SK-N-SH (cell line): ENCODE results near the gene GHDC. TPM values are rescaled to one million over a fixed set of nuclear protein-coding genes. Genes with fewer than 3 reads are reported as not detected.

Experiments
- CTCF ChIA-PET: fragments of 300-600, 350-600 bp; formaldehyde crosslinking; extraction: SDS; loops from one replicate; lab custom pipeline; 2021; lab: Yijun Ruan, JAX
- POLR2A ChIA-PET: fragments of 350-600 bp; sonication (Branson Sonifier 250); formaldehyde crosslinking; extraction: SDS; loops from one replicate; lab custom pipeline; 2020; ENCODE audit warnings: antibody characterized with exemption, inconsistent platforms; lab: Yijun Ruan, JAX
- DNase-seq: peaks from one replicate; pipeline ENCODE4 v3.0.0; 2012
- H2AFZ ChIP-seq: fragments of 200-600 bp; sonication (generic); 2 replicates; pipeline ENCODE4 v1.8.1; 2016; ENCODE audit warnings: antibody characterized with exemption, mild to moderate bottlenecking, low read depth
- H3F3A ChIP-seq: fragments of 200-600 bp; sonication (generic); replicated peaks from 2 replicates; pipeline ENCODE3; 2016; ENCODE audit warnings: antibody characterized with exemption, mild to moderate bottlenecking; ENCODE audit not compliant: insufficient read depth
- H3K27ac ChIP-seq, 2 experiments: fragments of 200-500 bp in 1 of 2; fragments of 200-600 bp in 1 of 2; sonication (Bioruptor generic) in 1 of 2; sonication (generic), shearing (Covaris generic) in 1 of 2; 2 replicates each; pipeline versions ENCODE4 v1.5.1 to v1.6.1; 2014 to 2016; ENCODE audit warnings: low read depth in 2 of 2, inconsistent platforms in 1 of 2, low read length in 1 of 2, mild to moderate bottlenecking in 1 of 2, mixed read lengths in 1 of 2
- H3K27me3 ChIP-seq: fragments of 200-600 bp; sonication (generic), shearing (Covaris generic); 2 replicates; pipeline ENCODE4 v1.6.1; 2016; ENCODE audit warnings: mixed run types; ENCODE audit not compliant: insufficient read depth
- H3K36me3 ChIP-seq, 2 experiments: fragments of 200-500 bp in 1 of 2; fragments of 200-600 bp in 1 of 2; sonication (Bioruptor generic) in 1 of 2; sonication (generic) in 1 of 2; replicated peaks in 1 of 2; 2 replicates each; pipeline versions ENCODE3 to v1.5.1; 2014 to 2016; ENCODE audit warnings: low read length in 1 of 2, mild to moderate bottlenecking in 1 of 2; ENCODE audit not compliant: insufficient read depth in 2 of 2, control insufficient read depth in 1 of 2
- H3K4me1 ChIP-seq, 2 experiments: fragments of 200-500 bp in 1 of 2; fragments of 200-600 bp in 1 of 2; sonication (Bioruptor generic) in 1 of 2; sonication (generic), shearing (Covaris generic) in 1 of 2; 2 replicates each; pipeline versions ENCODE4 v1.5.1 to v1.6.1; 2014 to 2016; ENCODE audit warnings: low read depth in 1 of 2, low read length in 1 of 2, mixed run types in 1 of 2; ENCODE audit not compliant: insufficient read depth in 2 of 2, control insufficient read depth in 1 of 2
- H3K4me2 ChIP-seq: fragments of 200-600 bp; sonication (generic), shearing (Covaris generic); 2 replicates; pipeline ENCODE4 v1.6.1; 2017; ENCODE audit warnings: mixed run types
- H3K4me3 ChIP-seq, 2 experiments: fragments of 200-500 bp in 1 of 2; fragments of 200-600 bp in 1 of 2; sonication (Bioruptor generic) in 1 of 2; sonication (generic), shearing (Covaris generic) in 1 of 2; 2 replicates each; pipeline versions ENCODE4 v1.5.1 to v1.8.1; 2014 to 2016; ENCODE audit warnings: low read depth in 2 of 2, inconsistent platforms in 1 of 2, low read length in 1 of 2, mild to moderate bottlenecking in 1 of 2, mixed read lengths in 1 of 2, moderate library complexity in 1 of 2
- H3K79me2 ChIP-seq: fragments of 200-600 bp; sonication (generic); 2 replicates; pipeline ENCODE4 v1.8.1; 2017; ENCODE audit warnings: mild to moderate bottlenecking; ENCODE audit not compliant: insufficient read depth
- H3K9ac ChIP-seq: fragments of 200-600 bp; sonication (generic); 2 replicates; pipeline ENCODE4 v1.6.1; 2017; ENCODE audit warnings: mixed run types
- H3K9me2 ChIP-seq: fragments of 200-600 bp; sonication (generic); 2 replicates; pipeline ENCODE4 v1.6.1; 2017; ENCODE audit warnings: mixed run types
- H3K9me3 ChIP-seq: fragments of 200-600 bp; sonication (generic); 2 replicates; pipeline ENCODE4 v1.6.1; 2017; ENCODE audit warnings: mixed run types, mild to moderate bottlenecking, moderate library complexity
- H4K20me1 ChIP-seq: fragments of 200-600 bp; sonication (generic); 2 replicates; pipeline ENCODE4 v1.6.1; 2017; ENCODE audit warnings: mild to moderate bottlenecking, mixed run types; ENCODE audit not compliant: insufficient read depth
- CHD2 ChIP-seq: fragments of 150-350 bp; IDR thresholded peaks from 2 replicates; pipeline ENCODE4 v1.6.1; 2018; ENCODE audit warnings: low read length; ENCODE audit not compliant: partially characterized antibody
- EZH2phosphoT487 ChIP-seq: fragments of 200-600 bp; sonication (generic); IDR thresholded peaks from 2 replicates; pipeline ENCODE4 v1.6.1; 2017; ENCODE audit warnings: low read depth, mixed run types, mild to moderate bottlenecking, antibody characterized with exemption, moderate library complexity, borderline replicate concordance
- FOXJ3 ChIP-seq: sonication (generic); formaldehyde crosslinking; IDR thresholded peaks from 2 replicates; pipeline ENCODE4 v1.5.1; 2020; ENCODE audit warnings: mild to moderate bottlenecking, missing genetic modification reagents
- GABPA ChIP-seq: IDR thresholded peaks from 2 replicates; pipeline ENCODE4 v1.4.0; 2012; ENCODE audit warnings: low read depth, mild to moderate bottlenecking
- GATA2 ChIP-seq: sonication (generic); formaldehyde crosslinking; IDR thresholded peaks from 2 replicates; pipeline ENCODE4 v1.5.0; 2020; ENCODE audit warnings: mild to moderate bottlenecking, missing genetic modification reagents
- JUND ChIP-seq: IDR thresholded peaks from 2 replicates; pipeline ENCODE4 v1.4.0; 2012
- MXI1 ChIP-seq: IDR thresholded peaks from 2 replicates; pipeline ENCODE4 v1.6.1; 2012; ENCODE audit warnings: mild to moderate bottlenecking, low read depth, low read length, improper control_type of control experiment
- NRF1 ChIP-seq: IDR thresholded peaks from 2 replicates; pipeline ENCODE4 v1.6.1; 2012; ENCODE audit warnings: low read depth, mild to moderate bottlenecking, low read length
- RCOR1 ChIP-seq: fragments of 150-350 bp; IDR thresholded peaks from 2 replicates; pipeline ENCODE4 v1.6.1; 2017; ENCODE audit warnings: antibody characterized with exemption, low read length
- RFX5 ChIP-seq: IDR thresholded peaks from 2 replicates; pipeline ENCODE4 v1.6.1; 2012; ENCODE audit warnings: mild to moderate bottlenecking, improper control_type of control experiment, low read length
- RXRA ChIP-seq: IDR thresholded peaks from 2 replicates; pipeline ENCODE4 v1.4.0; 2012; ENCODE audit warnings: low read depth, mild to moderate bottlenecking, borderline replicate concordance
- TAF1 ChIP-seq: IDR thresholded peaks from 2 replicates; pipeline ENCODE4 v1.6.1; 2012; ENCODE audit warnings: low read depth, mild to moderate bottlenecking, low read length, moderate library complexity, borderline replicate concordance
- TEAD4 ChIP-seq: IDR thresholded peaks from 2 replicates; pipeline ENCODE4 v1.4.0; 2012; ENCODE audit warnings: mild to moderate bottlenecking, borderline replicate concordance; ENCODE audit not compliant: insufficient read depth
- YY1 ChIP-seq: IDR thresholded peaks from 2 replicates; pipeline ENCODE4 v1.4.0; 2012; ENCODE audit warnings: low read depth, mild to moderate bottlenecking
- ZBTB33 ChIP-seq: IDR thresholded peaks from 2 replicates; pipeline ENCODE4 v1.4.0; 2012; ENCODE audit warnings: low read depth, borderline replicate concordance
- WGBS: methylation state at CpG from one replicate; pipeline ENCODE4 v1.1.6; 2017; ENCODE audit warnings: low lambda C conversion rate; 5-methylcytosine and 5-hydroxymethylcytosine counted together
- polyA plus RNA-seq, 3 experiments: library from polyadenylated mRNA; depleted of rRNA; stranded (reverse); fragments of >200 nt; gene quantifications; 2 replicates each; pipeline ENCODE4 v1.2.3, GENCODE V29; 2012
- TF ChIP-seq, protein P1 (sequence below): fragments of 150-350 bp; IDR thresholded peaks from 2 replicates; pipeline ENCODE4 v1.6.1; 2017; ENCODE audit warnings: antibody characterized with exemption, low read length, low read depth, borderline replicate concordance
- TF ChIP-seq, protein P2 (sequence below): IDR thresholded peaks from 2 replicates; pipeline ENCODE4 v1.4.0; 2012; ENCODE audit warnings: low read depth

Gene GHDC
- polyA plus RNA-seq, 1 of the 3 experiments (the other 2 are of a cell fraction) = 15.8 TPM

DNA sequence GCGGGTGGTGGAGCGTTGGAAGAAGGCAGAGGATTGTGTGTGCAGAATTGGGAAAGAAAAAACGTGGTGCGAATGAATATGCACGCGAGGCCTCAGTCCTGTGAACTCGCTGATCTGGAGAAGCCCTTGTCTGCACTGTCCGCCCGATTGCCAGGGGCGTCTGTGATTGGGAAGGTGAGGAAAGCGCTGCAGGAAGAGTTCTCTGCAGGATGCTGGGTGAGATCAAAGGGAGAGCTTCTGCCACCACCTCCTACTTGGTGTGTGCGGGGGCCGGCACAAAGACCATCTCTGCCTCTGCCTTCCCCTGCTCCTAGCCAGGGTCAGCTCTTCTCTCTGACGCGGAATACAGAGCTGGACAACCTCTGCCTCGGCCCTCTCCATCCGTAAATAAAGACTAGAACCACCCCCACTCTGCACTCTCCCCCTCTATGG is 38.7 kb downstream of the GHDC start:
- POLR2A ChIA-PET = interaction anchor here (1.2 kb wide), 1 partner anchor 25 kb away, joined by 3 read pairs; the partner anchor contains the start of gene KCNH4
- Histone ChIP-seq H2AFZ (peak overlapping the region; percentile 89; the same call in 1 of the 2 replicates), H3K79me2 (peaks cover 42% of the 10 kb centered on the region), H3F3A (no peaks in the 10 kb centered on the region), H3K27ac (no peak overlapping the region; a peak in 1 of 4 replicates), H3K36me3 (peaks cover 4 to 6% of the 10 kb centered on the region in 2 experiments), H3K4me2 (peak overlapping the region; percentile 76), H3K27me3 (no peaks in the 10 kb centered on the region), H3K9me3 (no peaks in the 10 kb centered on the region), H3K9me2 (no peaks in the 10 kb centered on the region), H3K4me3 (peak overlapping the region; percentile 90 to 99), H3K4me1 (peaks cover 11 to 19% of the 10 kb centered on the region in 2 experiments; a peak in 2 of 4 replicates), H3K9ac (peak overlapping the region; percentile 68; the same call in 1 of the 2 replicates), H4K20me1 (peaks cover 36% of the 10 kb centered on the region)
- CTCF ChIA-PET = interaction anchor here (0.7 to 1.2 kb wide), 3 partner anchors 12 to 45 kb away, joined by 3 to 4 read pairs (median 3); no protein-coding TSS in a partner anchor
- 60% methylated on average over 15 of the region's 17 CpGs for WGBS
- no peak for DNase-seq
- no peak for TF ChIP-seq TAF1
- no peak for TF ChIP-seq TEAD4
- TF ChIP-seq ZBTB33 = no peak
- TF ChIP-seq, protein P1, sequence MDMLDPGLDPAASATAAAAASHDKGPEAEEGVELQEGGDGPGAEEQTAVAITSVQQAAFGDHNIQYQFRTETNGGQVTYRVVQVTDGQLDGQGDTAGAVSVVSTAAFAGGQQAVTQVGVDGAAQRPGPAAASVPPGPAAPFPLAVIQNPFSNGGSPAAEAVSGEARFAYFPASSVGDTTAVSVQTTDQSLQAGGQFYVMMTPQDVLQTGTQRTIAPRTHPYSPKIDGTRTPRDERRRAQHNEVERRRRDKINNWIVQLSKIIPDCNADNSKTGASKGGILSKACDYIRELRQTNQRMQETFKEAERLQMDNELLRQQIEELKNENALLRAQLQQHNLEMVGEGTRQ = no peak
- TF ChIP-seq GATA2 (CRISPR knock-in tag) = no peak
- TF ChIP-seq RFX5 = no peak
- TF ChIP-seq RCOR1 = no peak
- TF ChIP-seq GABPA = no peak
- TF ChIP-seq RXRA = no peak
- no peak for TF ChIP-seq CHD2
- no peak for TF ChIP-seq FOXJ3 (CRISPR knock-in tag)

DNA sequence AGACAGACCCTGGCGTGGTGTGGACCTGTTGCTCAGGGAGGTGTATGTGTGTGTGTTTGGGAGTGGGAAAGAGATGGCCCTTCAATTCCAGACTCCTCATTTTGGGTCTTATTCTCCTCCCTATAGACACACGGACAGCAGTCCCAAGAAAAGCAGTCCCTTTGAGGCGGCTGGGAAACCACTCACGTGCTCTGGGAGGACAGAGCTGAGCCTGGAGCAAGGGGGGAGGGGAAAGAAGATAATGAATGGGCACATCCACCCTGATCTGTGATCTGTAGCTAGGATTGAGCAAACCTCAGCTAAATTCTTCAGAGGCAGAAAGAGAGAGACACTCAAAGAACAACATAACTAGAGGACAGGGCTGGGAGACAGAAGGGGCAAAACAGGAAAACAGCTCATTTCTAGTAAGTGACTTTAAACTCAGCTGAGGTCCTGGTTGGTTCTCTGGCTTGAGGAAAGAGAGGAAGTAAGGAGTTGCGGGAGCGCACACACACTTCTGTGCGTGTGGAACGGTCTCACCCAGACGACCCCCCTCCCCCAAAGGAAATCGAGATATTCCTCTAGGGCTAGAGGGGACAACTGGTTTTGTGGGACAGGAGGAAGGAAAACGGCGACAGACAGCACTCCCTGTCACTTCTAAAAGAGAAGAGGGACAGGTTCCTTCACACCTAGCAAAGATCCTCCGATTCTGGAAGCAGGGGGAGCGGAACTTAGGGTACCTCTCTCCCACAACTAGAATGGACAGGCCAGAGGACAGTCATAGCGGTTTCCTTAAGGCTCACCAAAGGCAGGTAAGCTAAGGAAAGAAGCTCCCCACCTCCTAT is 40.2 kb downstream of the GHDC start:
- TF ChIP-seq MXI1 = peak; percentile 74
- no peak for TF ChIP-seq JUND
- TF ChIP-seq, protein P2, sequence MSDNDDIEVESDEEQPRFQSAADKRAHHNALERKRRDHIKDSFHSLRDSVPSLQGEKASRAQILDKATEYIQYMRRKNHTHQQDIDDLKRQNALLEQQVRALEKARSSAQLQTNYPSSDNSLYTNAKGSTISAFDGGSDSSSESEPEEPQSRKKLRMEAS = 0 out of 2 replicates have a peak, but pooled peaks have one; percentile 34
- TF ChIP-seq YY1 = no peak
- TF ChIP-seq EZH2phosphoT487 = no peak
- no peak for TF ChIP-seq NRF1
- TF ChIP-seq CHD2 = no peak
- Histone ChIP-seq H3K4me2 (peak overlapping the region; percentile 100), H3K4me1 (peaks cover 11 to 17% of the 10 kb centered on the region in 2 experiments; a peak in 2 of 4 replicates), H3K4me3 (peak overlapping the region; percentile 90 to 99), H3K79me2 (peaks cover 57% of the 10 kb centered on the region), H3K27me3 (no peaks in the 10 kb centered on the region), H3K27ac (peak overlapping the region; percentile 58 to 68), H3K9me2 (no peaks in the 10 kb centered on the region), H4K20me1 (peaks cover 47% of the 10 kb centered on the region), H2AFZ (0 out of 2 replicates have a peak overlapping the region, but pooled peaks have one; percentile 14), H3K36me3 (peaks cover 4 to 6% of the 10 kb centered on the region in 2 experiments), H3F3A (peaks cover 2% of the 10 kb centered on the region), H3K9me3 (no peaks in the 10 kb centered on the region), H3K9ac (peak overlapping the region; percentile 96)
- WGBS = 6% methylated on average over 13 of the region's 15 CpGs
- DNase-seq = no peak
- ChIA-PET CTCF (interaction anchor here (0.9 to 1.9 kb wide), 3 partner anchors 27 to 136 kb away, joined by 3 to 7 read pairs (median 4); partner anchors contain the start of genes DNAJC7 and KCNH4), POLR2A (interaction anchor here (0.5 to 0.8 kb wide), 3 partner anchors 33 to 1866 kb away, joined by 3 to 4 read pairs (median 4); partner anchors contain the start of genes DNAJC7 and KAT2A)
